Panc1 (cell line): ENCODE measurements around the gene SST.

Experiments used
- POLR2AphosphoS5 ChIP-seq: IDR thresholded peaks from 2 replicates; pipeline ENCODE4 v1.6.1; 2012; ENCODE audit warnings: mild to moderate bottlenecking, low read depth, low read length, moderate library complexity
- TCF7L2 ChIP-seq: IDR thresholded peaks from 2 replicates; pipeline ENCODE4 v1.6.1; 2011; ENCODE audit warnings: mild to moderate bottlenecking, low read depth, low read length, inconsistent platforms
- TF ChIP-seq, protein P1 (sequence below): fragments of 450-650 bp; IDR thresholded peaks from 2 replicates; pipeline ENCODE4 v1.5.1; 2017; ENCODE audit warnings: mild to moderate bottlenecking
- TF ChIP-seq, protein P2 (sequence below), 2 experiments: IDR thresholded peaks; 2 replicates each; pipeline ENCODE4 v1.6.1; 2011 to 2012; ENCODE audit warnings: low read depth in 2 of 2, control low read depth in 1 of 2, low read length in 1 of 2, mild to moderate bottlenecking in 1 of 2, moderate library complexity in 1 of 2; ENCODE audit not compliant: insufficient read depth in 1 of 2

DNA sequence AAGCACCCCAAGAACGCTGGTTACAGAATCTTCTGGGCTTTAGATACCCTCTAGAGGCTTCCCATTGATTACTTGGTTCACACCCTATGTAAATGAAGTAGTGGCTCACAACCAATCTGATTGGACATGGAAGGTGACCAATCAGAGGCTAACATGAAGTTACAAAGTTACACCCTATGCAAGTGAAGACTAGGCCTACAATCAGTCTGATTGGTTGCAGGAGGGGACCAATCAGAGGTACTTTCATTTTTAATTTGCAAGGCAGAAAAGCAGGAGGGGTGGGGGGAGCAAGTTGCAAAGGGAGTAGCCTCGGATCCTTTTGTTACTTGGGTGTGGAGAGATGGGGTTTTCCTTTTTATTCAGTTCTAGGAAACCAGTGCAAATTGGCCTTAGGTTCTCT lies 43.3 kb upstream of the SST start:
- TF ChIP-seq, protein P1, sequence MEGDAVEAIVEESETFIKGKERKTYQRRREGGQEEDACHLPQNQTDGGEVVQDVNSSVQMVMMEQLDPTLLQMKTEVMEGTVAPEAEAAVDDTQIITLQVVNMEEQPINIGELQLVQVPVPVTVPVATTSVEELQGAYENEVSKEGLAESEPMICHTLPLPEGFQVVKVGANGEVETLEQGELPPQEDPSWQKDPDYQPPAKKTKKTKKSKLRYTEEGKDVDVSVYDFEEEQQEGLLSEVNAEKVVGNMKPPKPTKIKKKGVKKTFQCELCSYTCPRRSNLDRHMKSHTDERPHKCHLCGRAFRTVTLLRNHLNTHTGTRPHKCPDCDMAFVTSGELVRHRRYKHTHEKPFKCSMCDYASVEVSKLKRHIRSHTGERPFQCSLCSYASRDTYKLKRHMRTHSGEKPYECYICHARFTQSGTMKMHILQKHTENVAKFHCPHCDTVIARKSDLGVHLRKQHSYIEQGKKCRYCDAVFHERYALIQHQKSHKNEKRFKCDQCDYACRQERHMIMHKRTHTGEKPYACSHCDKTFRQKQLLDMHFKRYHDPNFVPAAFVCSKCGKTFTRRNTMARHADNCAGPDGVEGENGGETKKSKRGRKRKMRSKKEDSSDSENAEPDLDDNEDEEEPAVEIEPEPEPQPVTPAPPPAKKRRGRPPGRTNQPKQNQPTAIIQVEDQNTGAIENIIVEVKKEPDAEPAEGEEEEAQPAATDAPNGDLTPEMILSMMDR = no peak
- TF ChIP-seq POLR2AphosphoS5 (no peak), TCF7L2 (no peak)
- TF ChIP-seq, protein P2, sequence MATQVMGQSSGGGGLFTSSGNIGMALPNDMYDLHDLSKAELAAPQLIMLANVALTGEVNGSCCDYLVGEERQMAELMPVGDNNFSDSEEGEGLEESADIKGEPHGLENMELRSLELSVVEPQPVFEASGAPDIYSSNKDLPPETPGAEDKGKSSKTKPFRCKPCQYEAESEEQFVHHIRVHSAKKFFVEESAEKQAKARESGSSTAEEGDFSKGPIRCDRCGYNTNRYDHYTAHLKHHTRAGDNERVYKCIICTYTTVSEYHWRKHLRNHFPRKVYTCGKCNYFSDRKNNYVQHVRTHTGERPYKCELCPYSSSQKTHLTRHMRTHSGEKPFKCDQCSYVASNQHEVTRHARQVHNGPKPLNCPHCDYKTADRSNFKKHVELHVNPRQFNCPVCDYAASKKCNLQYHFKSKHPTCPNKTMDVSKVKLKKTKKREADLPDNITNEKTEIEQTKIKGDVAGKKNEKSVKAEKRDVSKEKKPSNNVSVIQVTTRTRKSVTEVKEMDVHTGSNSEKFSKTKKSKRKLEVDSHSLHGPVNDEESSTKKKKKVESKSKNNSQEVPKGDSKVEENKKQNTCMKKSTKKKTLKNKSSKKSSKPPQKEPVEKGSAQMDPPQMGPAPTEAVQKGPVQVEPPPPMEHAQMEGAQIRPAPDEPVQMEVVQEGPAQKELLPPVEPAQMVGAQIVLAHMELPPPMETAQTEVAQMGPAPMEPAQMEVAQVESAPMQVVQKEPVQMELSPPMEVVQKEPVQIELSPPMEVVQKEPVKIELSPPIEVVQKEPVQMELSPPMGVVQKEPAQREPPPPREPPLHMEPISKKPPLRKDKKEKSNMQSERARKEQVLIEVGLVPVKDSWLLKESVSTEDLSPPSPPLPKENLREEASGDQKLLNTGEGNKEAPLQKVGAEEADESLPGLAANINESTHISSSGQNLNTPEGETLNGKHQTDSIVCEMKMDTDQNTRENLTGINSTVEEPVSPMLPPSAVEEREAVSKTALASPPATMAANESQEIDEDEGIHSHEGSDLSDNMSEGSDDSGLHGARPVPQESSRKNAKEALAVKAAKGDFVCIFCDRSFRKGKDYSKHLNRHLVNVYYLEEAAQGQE (IDR thresholded peaks at IDR 0.05; ENCODE audit: insufficient read depth in 1 of 2, low read depth in 2 of 2, low read length in 1 of 2) = no peak
